LHCN-M2 (cell line): ENCODE results near the gene ENGASE. TPM values are rescaled to one million over a fixed set of nuclear protein-coding genes. Genes with fewer than 3 reads are reported as not detected.

Source experiments
- DNase-seq: peaks from one replicate; pipeline ENCODE4 v3.0.0-alpha.2; 2012; ENCODE audit warnings: low read depth
- total RNA-seq: library from RNA; depleted of rRNA; stranded (reverse); fragments of >200 nt; gene quantifications from 2 replicates; pipeline ENCODE4 v1.2.3, GENCODE V29; 2014; rRNA removed

ENGASE gene
- total RNA-seq, 1 experiment from 2014 or later, result 7.6 TPM

DNA sequence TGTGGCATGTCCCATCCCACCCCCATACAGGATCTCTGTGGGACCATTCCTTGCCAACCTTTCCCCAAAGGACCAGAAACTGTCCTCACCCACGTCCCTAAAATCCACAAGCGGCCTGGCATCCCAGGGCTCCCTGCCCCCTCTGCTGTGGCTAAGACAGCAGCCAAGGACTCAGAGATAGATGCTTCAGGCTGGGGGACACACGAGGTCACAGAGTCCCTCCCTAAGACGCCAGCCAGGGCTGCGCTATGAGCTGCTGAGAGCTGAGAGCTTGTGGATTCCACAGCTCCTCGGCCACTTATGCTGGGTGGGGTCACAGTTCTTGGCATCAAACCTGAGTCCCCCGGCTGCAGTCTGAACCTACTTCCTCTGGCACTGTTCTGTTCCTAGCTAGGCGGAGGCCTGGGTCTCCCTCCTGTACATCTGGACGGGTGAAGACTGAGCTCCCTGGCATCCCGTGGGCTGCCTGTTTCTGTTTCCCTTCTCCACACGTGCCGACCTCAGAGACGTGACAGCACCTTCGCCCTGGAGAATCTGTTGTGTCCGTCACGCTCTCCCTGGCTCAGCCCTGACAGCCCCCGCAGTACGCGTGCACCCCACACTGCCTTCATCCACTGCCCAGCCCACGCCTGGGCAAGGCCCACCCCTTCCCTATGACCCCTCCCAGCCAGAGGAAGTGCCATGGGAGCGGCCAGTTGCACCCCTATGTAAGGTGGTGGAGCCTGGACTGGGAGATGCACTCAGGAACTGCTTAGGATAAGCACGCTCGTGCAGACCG is 61.2 kb downstream of the ENGASE start:
- DNase-seq, result no peak

Other genes starting within 250 kb of the ENGASE start
- gene USP36, start 234.0 kb upstream of the ENGASE start, total RNA-seq, result 21.4 and 21.6 TPM in 2 replicates
- 0.17 and 0.32 TPM in 2 replicates for gene CEP295NL, start 171.6 kb upstream of the ENGASE start, total RNA-seq
- gene TIMP2, start 149.4 kb upstream of the ENGASE start, total RNA-seq, result 94.7 and 127 TPM in 2 replicates
- gene LGALS3BP, start 94.9 kb upstream of the ENGASE start, total RNA-seq, result 331 and 403 TPM in 2 replicates
- 75.5 and 77.2 TPM in 2 replicates for gene CANT1, start 65.1 kb upstream of the ENGASE start, total RNA-seq
- 5.7 and 6.7 TPM in 2 replicates for gene C1QTNF1, start 50.7 kb upstream of the ENGASE start, total RNA-seq